ENCODE results near the gene URGCP. TPM values are rescaled to one million over a fixed set of nuclear protein-coding genes. Genes with fewer than 3 reads are reported as not detected.

The URGCP gene
- total and polyA plus RNA-seq, 10 of the 15 experiments (the other 5 are each of a cell fraction or from before 2014, with no cell fraction given) = 2.0 to 29.7 (median 17.5) TPM

DNA sequence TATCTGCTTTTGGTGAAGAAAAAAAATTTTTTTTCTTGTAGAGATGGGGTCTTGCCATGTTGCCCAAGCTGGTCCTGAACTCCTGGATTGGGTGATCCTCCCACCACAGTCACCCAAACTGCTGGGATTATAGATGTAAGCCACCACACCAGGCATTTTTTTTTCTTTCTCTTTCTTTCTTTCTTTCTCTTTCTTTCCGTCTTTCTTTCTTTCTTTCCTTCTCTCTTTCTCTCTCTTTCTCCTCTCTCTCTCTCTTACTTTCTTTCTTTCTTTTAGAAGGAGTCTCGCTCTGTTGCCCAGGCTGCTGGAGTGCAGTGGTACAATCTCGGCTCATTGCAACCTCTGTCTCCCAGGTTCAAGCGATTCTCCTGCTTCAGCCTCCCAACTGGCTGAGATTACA, 16.3 kb upstream of the URGCP start (continued):
- TF ChIP-seq PRDM15 (CRISPR knock-in tag; IDR thresholded peaks at IDR 0.05) (no peak), HDAC6 (IDR thresholded peaks at IDR 0.05; ENCODE audit: unreplicated experiment) (no peak), TCF12 (IDR thresholded peaks at IDR 0.05; ENCODE audit: low read depth, low read length) (no peak)
- TF ChIP-seq, protein P1, sequence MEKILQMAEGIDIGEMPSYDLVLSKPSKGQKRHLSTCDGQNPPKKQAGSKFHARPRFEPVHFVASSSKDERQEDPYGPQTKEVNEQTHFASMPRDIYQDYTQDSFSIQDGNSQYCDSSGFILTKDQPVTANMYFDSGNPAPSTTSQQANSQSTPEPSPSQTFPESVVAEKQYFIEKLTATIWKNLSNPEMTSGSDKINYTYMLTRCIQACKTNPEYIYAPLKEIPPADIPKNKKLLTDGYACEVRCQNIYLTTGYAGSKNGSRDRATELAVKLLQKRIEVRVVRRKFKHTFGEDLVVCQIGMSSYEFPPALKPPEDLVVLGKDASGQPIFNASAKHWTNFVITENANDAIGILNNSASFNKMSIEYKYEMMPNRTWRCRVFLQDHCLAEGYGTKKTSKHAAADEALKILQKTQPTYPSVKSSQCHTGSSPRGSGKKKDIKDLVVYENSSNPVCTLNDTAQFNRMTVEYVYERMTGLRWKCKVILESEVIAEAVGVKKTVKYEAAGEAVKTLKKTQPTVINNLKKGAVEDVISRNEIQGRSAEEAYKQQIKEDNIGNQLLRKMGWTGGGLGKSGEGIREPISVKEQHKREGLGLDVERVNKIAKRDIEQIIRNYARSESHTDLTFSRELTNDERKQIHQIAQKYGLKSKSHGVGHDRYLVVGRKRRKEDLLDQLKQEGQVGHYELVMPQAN (conservative IDR thresholded peaks at IDR 0.05) = no peak

- FAIRE-seq = no peak
- no TSS peak for BruUV-seq (replicated peaks)
- WGBS (ENCODE audit: insufficient coverage, insufficient replicate concordance, low lambda C conversion rate, missing lambda C conversion rate) = 97% methylated on average over 2 of the region's 2 CpGs
- TF ChIP-seq SPI1 (IDR thresholded peaks at IDR 0.05; ENCODE audit: borderline replicate concordance, insufficient read depth, low read depth, low read length) (no peak), RAD21 (IDR thresholded peaks at IDR 0.05; ENCODE audit: insufficient read depth, low read depth, low read length) (no peak), STAT3 (IDR thresholded peaks at IDR 0.05; ENCODE audit: low read depth, low read length) (no peak), NBN (IDR thresholded peaks at IDR 0.05) (no peak), CBX3 (IDR thresholded peaks at IDR 0.05; ENCODE audit: borderline replicate concordance, low read depth) (no peak), KAT2A (conservative IDR thresholded peaks at IDR 0.05; ENCODE audit: control insufficient read depth, low read depth, low read length) (no peak), TARDBP (IDR thresholded peaks at IDR 0.05; ENCODE audit: borderline replicate concordance) (no peak), EED (IDR thresholded peaks at IDR 0.05; ENCODE audit: low read depth) (no peak), SMC3 (IDR thresholded peaks at IDR 0.05; ENCODE audit: borderline replicate concordance, low read length) (no peak), TCF7 (IDR thresholded peaks at IDR 0.05; ENCODE audit: borderline replicate concordance) (no peak), HDAC2 (IDR thresholded peaks at IDR 0.05) (no peak)
- TF ChIP-seq, protein P2, sequence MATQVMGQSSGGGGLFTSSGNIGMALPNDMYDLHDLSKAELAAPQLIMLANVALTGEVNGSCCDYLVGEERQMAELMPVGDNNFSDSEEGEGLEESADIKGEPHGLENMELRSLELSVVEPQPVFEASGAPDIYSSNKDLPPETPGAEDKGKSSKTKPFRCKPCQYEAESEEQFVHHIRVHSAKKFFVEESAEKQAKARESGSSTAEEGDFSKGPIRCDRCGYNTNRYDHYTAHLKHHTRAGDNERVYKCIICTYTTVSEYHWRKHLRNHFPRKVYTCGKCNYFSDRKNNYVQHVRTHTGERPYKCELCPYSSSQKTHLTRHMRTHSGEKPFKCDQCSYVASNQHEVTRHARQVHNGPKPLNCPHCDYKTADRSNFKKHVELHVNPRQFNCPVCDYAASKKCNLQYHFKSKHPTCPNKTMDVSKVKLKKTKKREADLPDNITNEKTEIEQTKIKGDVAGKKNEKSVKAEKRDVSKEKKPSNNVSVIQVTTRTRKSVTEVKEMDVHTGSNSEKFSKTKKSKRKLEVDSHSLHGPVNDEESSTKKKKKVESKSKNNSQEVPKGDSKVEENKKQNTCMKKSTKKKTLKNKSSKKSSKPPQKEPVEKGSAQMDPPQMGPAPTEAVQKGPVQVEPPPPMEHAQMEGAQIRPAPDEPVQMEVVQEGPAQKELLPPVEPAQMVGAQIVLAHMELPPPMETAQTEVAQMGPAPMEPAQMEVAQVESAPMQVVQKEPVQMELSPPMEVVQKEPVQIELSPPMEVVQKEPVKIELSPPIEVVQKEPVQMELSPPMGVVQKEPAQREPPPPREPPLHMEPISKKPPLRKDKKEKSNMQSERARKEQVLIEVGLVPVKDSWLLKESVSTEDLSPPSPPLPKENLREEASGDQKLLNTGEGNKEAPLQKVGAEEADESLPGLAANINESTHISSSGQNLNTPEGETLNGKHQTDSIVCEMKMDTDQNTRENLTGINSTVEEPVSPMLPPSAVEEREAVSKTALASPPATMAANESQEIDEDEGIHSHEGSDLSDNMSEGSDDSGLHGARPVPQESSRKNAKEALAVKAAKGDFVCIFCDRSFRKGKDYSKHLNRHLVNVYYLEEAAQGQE (IDR thresholded peaks at IDR 0.05; ENCODE audit: low read depth, low read length) = no peak
Observed at GRCh38 chr7:43921423-43921822, 15.0 kb upstream of the URGCP start.

More at GRCh38 chr7:43921423-43921822, 15.0 kb upstream of the URGCP start:
- CTCF ChIA-PET = interaction anchor here (0.7 kb wide), 1 partner anchor 13 kb away, joined by 3 read pairs; no protein-coding TSS in a partner anchor
- RAD21 ChIA-PET (ENCODE audit: unreplicated experiment) = no interaction called here
- Histone ChIP-seq H3K9me3 (replicated peaks; ENCODE audit: control insufficient read depth, insufficient read depth, low read length) (no peaks in the 10 kb centered on the region), H3K27ac (ENCODE audit: control insufficient read depth, insufficient read depth) (no peak overlapping the region), H3K4me1 (ENCODE audit: control insufficient read depth, insufficient read depth, low read length) (peaks cover 5% of the 10 kb centered on the region), H3K36me3 (ENCODE audit: control insufficient read depth in 2 of 2, insufficient read depth in 2 of 2, low read length in 1 of 2) (no peaks in the 10 kb centered on the region; a peak in 1 of 4 replicates), H3K9ac (ENCODE audit: control insufficient read depth, insufficient read depth, low read length) (no peak overlapping the region), H3K4me3 (no peak overlapping the region), H3K27me3 (replicated peaks in 1 of 2; ENCODE audit: control insufficient read depth in 2 of 2, insufficient read depth in 2 of 2, low read length in 1 of 2) (no peaks in the 10 kb centered on the region), H4K20me1 (ENCODE audit: control insufficient read depth, insufficient read depth) (no peaks in the 10 kb centered on the region), H3K4me2 (ENCODE audit: control insufficient read depth, insufficient read depth) (no peak overlapping the region), H3K79me2 (ENCODE audit: control insufficient read depth, insufficient read depth, low read length) (peaks cover 10% of the 10 kb centered on the region), H2AFZ (ENCODE audit: control insufficient read depth, low read depth, low read length) (no peak overlapping the region)
- DNase-seq (ENCODE audit: low read depth, low spot score) = no peak
- POLR2A ChIA-PET = interaction anchor here (0.5 kb wide), 1 partner anchor 11 kb away, joined by 4 read pairs; no protein-coding TSS in a partner anchor
- SMC1A ChIA-PET (ENCODE audit: uncharacterized antibody, unreplicated experiment) = no interaction called here
- no peak for ATAC-seq
- intact Hi-C loops (cut with micrococcal nuclease; ENCODE audit: unreplicated experiment) (no loop called here), in situ Hi-C loops (cut with MboI) (no loop called here)
